Right ventricle myocardium superior (tissue), 1 donor: ENCODE results near the gene PFKFB2. TPM values are rescaled to one million over a fixed set of nuclear protein-coding genes. Genes with fewer than 3 reads are reported as not detected.
A peak's percentile ranks its signal among the peaks of the same experiment; 100 is the strongest.

Experiments used
- ATAC-seq: fragments of 200-7000 bp; cut with Tn5 transposase; one replicate; pipeline ENCODE4 v1.9.1; 2020; ENCODE audit warnings: mild to moderate bottlenecking; ENCODE audit not compliant: poor library complexity
- DNase-seq: peaks from one replicate; pipeline ENCODE4 v3.0.0-alpha.2; 2020
- intact Hi-C: fragments of 100-400 bp; cut with DNase I; formaldehyde crosslinking; loops from one replicate; pipeline ENCODE4 v1.11.2; 2022
- long read RNA-seq: library from polyadenylated mRNA; unstranded; transcript quantifications from one replicate; pipeline ENCODE4 v2.0.0, GENCODE V29; 2021
- total RNA-seq: library from RNA; stranded (reverse); fragmentation: NEBNext Ultra II Directional; extraction: Animal tissue kit (Norgen Biotek cat#: 25700); gene quantifications from one replicate; pipeline ENCODE4 v1.2.1, GENCODE V29; 2021
- donor health status: DM: no; HTN: yes; CAD: no; lungs with severe emphysema.

PFKFB2 gene
- total RNA-seq, result 77.9 TPM
- long read RNA-seq, full-length matches to known transcripts, result 58 of 158 reads
- long read RNA-seq, partial matches to known transcripts, result 25 of 158 reads
- long read RNA-seq, other reads (novel, unspliced or antisense), result 75 of 158 reads

- intact Hi-C loops, result no loop called here
- DNase-seq (peak; percentile 98), ATAC-seq (peak; percentile 89)
These were observed at the start of gene PFKFB2 for GRCh38 chr1:207052911-207053769. Gene PFKFB2 (plus strand): TSS chr1:207053275. CDS start chr1:207054718, 1,443 bp downstream.

- DNase-seq (no peak), ATAC-seq (peak; percentile 72)
- intact Hi-C loops, result no loop called here
These were observed 47.9 kb upstream of the PFKFB2 start for GRCh38 chr1:207004931-207005830.

GRCh38 chr1:207006083-207006482 lies 47.0 kb upstream of the PFKFB2 start:
- ATAC-seq, result no peak
- DNase-seq, result no peak
- intact Hi-C loops, result no loop called here

GRCh38 chr1:207006914-207007313 lies 46.2 kb upstream of the PFKFB2 start:
- DNase-seq (no peak), ATAC-seq (no peak)
- intact Hi-C loops, result no loop called here

- no peak for DNase-seq
These were observed 45.6 kb upstream of the PFKFB2 start for GRCh38 chr1:207007352-207008033.

GRCh38 chr1:207009182-207009850 lies 43.8 kb upstream of the PFKFB2 start:
- intact Hi-C loops, result no loop called here
- DNase-seq (no peak), ATAC-seq (no peak)

More at GRCh38 chr1:207007352-207008033, 45.6 kb upstream of the PFKFB2 start:
- ATAC-seq, result no peak
- intact Hi-C loops, result no loop called here

- DNase-seq, result no peak
- intact Hi-C loops, result no loop called here
- no peak for ATAC-seq
These were observed 43.1 kb upstream of the PFKFB2 start for GRCh38 chr1:207009945-207010344.

- ATAC-seq (no peak), DNase-seq (no peak)
- intact Hi-C loops, result no loop called here
These were observed 42.3 kb upstream of the PFKFB2 start for GRCh38 chr1:207010726-207011125.

- DNase-seq (no peak), ATAC-seq (no peak)
- intact Hi-C loops, result no loop called here
These were observed 39.6 kb upstream of the PFKFB2 start for GRCh38 chr1:207013321-207014085.

- ATAC-seq (no peak), DNase-seq (no peak)
- intact Hi-C loops, result no loop called here
These were observed 38.3 kb upstream of the PFKFB2 start for GRCh38 chr1:207014728-207015127.

GRCh38 chr1:207015791-207016190 lies 37.3 kb upstream of the PFKFB2 start:
- ATAC-seq, result no peak
- no peak for DNase-seq
- intact Hi-C loops, result no loop called here

- ATAC-seq (peak; percentile 42), DNase-seq (peak; percentile 57)
- intact Hi-C loops, result no loop called here
These were observed 35.2 kb upstream of the PFKFB2 start for GRCh38 chr1:207017615-207018559.

- ATAC-seq (no peak), DNase-seq (no peak)
- intact Hi-C loops, result no loop called here
These were observed 34.4 kb upstream of the PFKFB2 start for GRCh38 chr1:207018707-207019106.

GRCh38 chr1:207019161-207019560 lies 33.9 kb upstream of the PFKFB2 start:
- intact Hi-C loops, result no loop called here
- no peak for DNase-seq
- ATAC-seq, result no peak

- intact Hi-C loops, result no loop called here
- DNase-seq (no peak), ATAC-seq (no peak)
These were observed 33.4 kb upstream of the PFKFB2 start for GRCh38 chr1:207019661-207020060.

GRCh38 chr1:207020065-207020708 lies 32.9 kb upstream of the PFKFB2 start:
- intact Hi-C loops, result no loop called here
- ATAC-seq (no peak), DNase-seq (no peak)
